Rectal smooth muscle tissue (tissue), 1 donor: Measurements from ENCODE around the gene KLK12.

Experiments
- H3K27ac ChIP-seq: one replicate; pipeline ENCODE4 v1.7.0; 2013; ENCODE audit warnings: low read depth, low read length, inconsistent platforms
- H3K27me3 ChIP-seq: one replicate; pipeline ENCODE4 v1.7.0; 2013; ENCODE audit warnings: low read length; ENCODE audit not compliant: control insufficient read depth, insufficient read depth
- H3K36me3 ChIP-seq: one replicate; pipeline ENCODE4 v1.7.0; 2013; ENCODE audit warnings: low read length; ENCODE audit not compliant: control insufficient read depth, insufficient read depth
- H3K4me1 ChIP-seq: one replicate; pipeline ENCODE4 v1.7.0; 2013; ENCODE audit warnings: low read length; ENCODE audit not compliant: control insufficient read depth, insufficient read depth
- H3K4me3 ChIP-seq: one replicate; pipeline ENCODE4 v1.7.0; 2013; ENCODE audit warnings: low read length
- H3K9ac ChIP-seq: one replicate; pipeline ENCODE4 v1.7.0; 2013; ENCODE audit warnings: low read length

The KLK12 gene

DNA sequence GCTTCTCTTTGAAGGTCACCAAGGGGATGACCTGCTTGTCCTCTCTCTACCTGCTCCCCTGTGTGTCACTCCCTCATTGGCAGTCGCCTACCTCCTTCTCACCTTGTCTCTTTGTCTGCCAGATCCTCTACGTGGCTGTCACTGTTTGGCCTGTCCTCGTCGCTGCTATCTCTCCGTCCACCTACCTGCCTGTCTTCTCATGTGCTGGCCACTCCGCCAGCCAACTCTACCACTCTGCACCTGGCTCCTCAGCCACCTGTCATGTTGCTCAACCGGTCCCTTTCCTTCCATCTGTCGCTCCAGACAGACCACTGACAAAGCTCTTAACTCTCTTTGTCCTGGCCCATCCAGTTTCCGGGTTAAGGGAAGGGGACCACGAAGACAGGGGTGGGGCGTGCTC is at the start of gene KLK12:
TSS of gene KLK12 (minus strand) at position 299 of the 400 bp plus-strand sequence. CDS start 381 bp downstream, outside the sequence.
- peaks cover 3% of the 10 kb centered on the region for H3K27me3 ChIP-seq
- H3K9ac ChIP-seq = no peak within 1 kb of the TSS

DNA sequence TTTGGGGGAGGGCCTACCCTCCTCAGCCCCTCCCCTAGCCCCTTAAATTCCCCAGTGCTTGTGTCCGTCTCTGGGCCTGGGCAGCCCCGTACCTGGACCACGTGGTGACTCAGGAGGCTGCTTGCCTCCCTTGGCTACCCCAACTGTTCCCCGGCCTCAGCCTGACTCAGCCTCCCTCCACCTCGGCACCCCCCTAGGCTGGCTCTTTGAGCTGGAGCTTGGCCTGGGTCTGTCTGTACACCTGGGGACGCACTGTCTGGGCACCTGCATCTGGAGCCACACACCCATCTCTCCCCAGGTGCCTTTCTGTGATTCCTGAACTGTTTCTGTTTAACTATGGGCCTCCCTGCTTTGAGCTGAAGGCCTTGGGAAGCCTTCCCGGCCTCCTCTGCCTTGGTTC is 49.7 kb upstream of the KLK12 start:
- no peak overlapping the region for H3K4me3 ChIP-seq
- H3K27me3 ChIP-seq = peaks cover 3% of the 10 kb centered on the region

More for the DNA sequence above, at the start of gene KLK12:
- Histone ChIP-seq H3K36me3 (no peaks in the 10 kb centered on the region), H3K27ac (no peak within 1 kb of the TSS), H3K4me3 (no peak within 1 kb of the TSS), H3K4me1 (no peaks in the 10 kb centered on the region)

GRCh38 chr19:51083783-51084182 is 49.0 kb upstream of the KLK12 start:
- Histone ChIP-seq H3K4me1 (no peaks in the 10 kb centered on the region), H3K27ac (no peak overlapping the region), H3K36me3 (no peaks in the 10 kb centered on the region), H3K9ac (no peak overlapping the region), H3K4me3 (no peak overlapping the region), H3K27me3 (peaks cover 3% of the 10 kb centered on the region)

More for the DNA sequence above, 49.7 kb upstream of the KLK12 start:
- Histone ChIP-seq H3K4me1 (no peaks in the 10 kb centered on the region), H3K36me3 (no peaks in the 10 kb centered on the region), H3K27ac (no peak overlapping the region), H3K9ac (no peak overlapping the region)

GRCh38 chr19:51083181-51083580 is 48.4 kb upstream of the KLK12 start:
- H3K9ac ChIP-seq = no peak overlapping the region
- peaks cover 3% of the 10 kb centered on the region for H3K27me3 ChIP-seq
- H3K4me1 ChIP-seq = no peaks in the 10 kb centered on the region
- no peaks in the 10 kb centered on the region for H3K36me3 ChIP-seq
- H3K27ac ChIP-seq = no peak overlapping the region
- H3K4me3 ChIP-seq = no peak overlapping the region

DNA sequence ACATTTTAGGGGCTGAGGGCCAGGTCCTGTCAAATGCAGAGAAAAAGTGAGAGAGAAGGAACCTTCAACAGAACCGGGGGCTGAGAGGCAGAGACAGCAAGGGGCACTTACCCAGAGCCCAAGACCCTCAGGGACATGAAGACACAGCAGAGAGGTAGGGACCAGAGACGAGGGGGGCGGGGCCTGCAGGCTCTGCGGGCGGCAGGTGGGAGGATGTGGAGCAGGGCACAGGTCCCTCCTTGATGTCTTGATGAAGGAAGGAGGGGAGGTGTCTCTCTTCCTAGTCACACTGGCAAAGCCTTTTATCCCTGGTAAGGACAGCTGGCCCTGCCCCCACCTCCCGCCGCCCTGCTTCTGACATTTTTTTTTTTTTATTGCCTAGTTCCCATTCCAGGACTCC is 47.8 kb upstream of the KLK12 start, which contains the start of gene KLK14:
TSS of gene KLK14 (minus strand) at position 277 of the 400 bp plus-strand sequence. CDS start at position 4, 273 bp downstream.
- H3K27me3 ChIP-seq = peaks cover 3% of the 10 kb centered on the region
- no peak within 1 kb of the TSS for H3K4me3 ChIP-seq
- no peak within 1 kb of the TSS for H3K9ac ChIP-seq
- H3K4me1 ChIP-seq = no peaks in the 10 kb centered on the region
- no peak within 1 kb of the TSS for H3K27ac ChIP-seq
- H3K36me3 ChIP-seq = no peaks in the 10 kb centered on the region

- no peak overlapping the region for H3K4me3 ChIP-seq
- no peak overlapping the region for H3K27ac ChIP-seq
- H3K27me3 ChIP-seq = peaks cover 3% of the 10 kb centered on the region
- H3K9ac ChIP-seq = no peak overlapping the region
- H3K36me3 ChIP-seq = no peaks in the 10 kb centered on the region
- no peaks in the 10 kb centered on the region for H3K4me1 ChIP-seq
Observed at GRCh38 chr19:51081476-51081875, 46.7 kb upstream of the KLK12 start.

DNA sequence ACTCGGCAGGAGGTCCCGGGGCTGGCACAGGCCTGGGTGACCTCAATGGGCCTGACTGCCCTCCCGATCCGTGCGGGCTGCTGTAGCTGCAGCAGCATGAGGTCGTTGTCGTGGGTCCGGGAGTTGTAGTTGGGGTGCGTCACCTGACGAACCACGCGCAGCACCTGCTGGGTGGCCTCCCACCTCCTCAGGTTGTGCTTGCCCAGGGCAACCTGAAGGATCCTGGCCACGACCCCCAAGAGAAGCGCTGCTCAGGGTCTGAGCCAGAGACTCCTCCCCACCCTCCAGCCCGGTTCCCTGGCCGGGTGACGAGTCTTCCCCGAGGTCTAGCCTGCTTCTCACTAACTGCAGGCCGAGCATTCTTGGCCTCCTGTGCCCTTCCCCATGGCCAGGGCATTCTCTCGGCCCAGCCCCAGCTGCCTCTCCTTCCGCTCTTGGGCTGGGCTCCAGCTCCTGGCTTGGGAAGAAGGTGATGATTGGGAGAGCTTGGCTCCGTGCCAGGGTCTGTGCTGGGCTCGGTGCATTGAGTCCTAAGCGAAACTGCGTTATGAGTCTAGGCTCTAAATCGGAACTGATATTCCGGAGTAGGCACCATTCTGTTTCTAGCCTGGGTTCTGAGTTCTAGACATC is 44.8 kb upstream of the KLK12 start:
- Histone ChIP-seq H3K36me3 (no peaks in the 10 kb centered on the region), H3K4me3 (no peak overlapping the region), H3K4me1 (no peaks in the 10 kb centered on the region), H3K9ac (no peak overlapping the region), H3K27me3 (peaks cover 3% of the 10 kb centered on the region), H3K27ac (no peak overlapping the region)

DNA sequence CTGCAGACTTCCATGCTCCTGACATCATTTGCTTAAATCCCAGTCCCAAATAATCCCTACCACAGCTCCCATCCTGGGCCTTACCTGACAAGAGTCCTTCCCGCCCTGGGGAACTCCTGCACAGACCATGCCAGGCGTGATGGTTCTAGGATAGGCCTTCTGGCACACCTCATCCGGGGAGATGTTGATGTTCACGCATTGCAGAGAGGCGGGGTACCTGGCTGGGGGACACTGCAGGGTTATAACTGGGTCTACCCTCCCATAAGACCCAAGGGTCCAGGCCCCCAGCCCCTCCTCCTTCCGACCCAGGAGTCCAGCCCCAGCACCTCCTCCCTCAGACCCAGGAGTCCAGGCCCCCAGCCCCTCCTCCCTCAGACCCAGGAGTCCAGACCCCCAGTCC is 43.9 kb upstream of the KLK12 start:
- Histone ChIP-seq H3K27me3 (peaks cover 1% of the 10 kb centered on the region), H3K36me3 (no peaks in the 10 kb centered on the region), H3K9ac (no peak overlapping the region), H3K4me1 (no peaks in the 10 kb centered on the region), H3K4me3 (no peak overlapping the region), H3K27ac (no peak overlapping the region)

DNA sequence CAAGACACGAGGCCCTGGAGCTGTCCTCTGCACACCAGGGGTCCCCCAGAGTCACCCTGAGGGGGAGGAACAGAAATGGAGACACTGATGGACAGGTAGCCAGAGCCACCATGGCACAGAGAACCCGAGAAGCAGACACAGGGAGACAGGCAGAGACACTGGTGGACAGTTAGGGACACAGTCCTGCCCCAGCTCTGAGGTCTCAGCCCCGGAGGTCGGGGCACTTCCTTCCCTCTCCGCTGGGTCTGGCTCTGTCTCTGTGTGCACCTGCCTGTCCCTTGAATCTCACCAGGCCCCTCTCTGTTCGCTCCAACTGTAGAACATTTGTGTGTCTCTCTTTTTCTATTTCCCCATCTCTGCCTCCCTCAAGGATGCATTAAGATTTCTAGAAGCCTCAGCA is 43.3 kb upstream of the KLK12 start:
- H3K9ac ChIP-seq = no peak overlapping the region
- no peaks in the 10 kb centered on the region for H3K36me3 ChIP-seq
- no peak overlapping the region for H3K4me3 ChIP-seq
- H3K4me1 ChIP-seq = no peaks in the 10 kb centered on the region
- no peak overlapping the region for H3K27ac ChIP-seq
- H3K27me3 ChIP-seq = no peaks in the 10 kb centered on the region

- Histone ChIP-seq H3K9ac (no peak overlapping the region), H3K36me3 (no peaks in the 10 kb centered on the region), H3K27ac (no peak overlapping the region), H3K4me1 (no peaks in the 10 kb centered on the region), H3K27me3 (no peaks in the 10 kb centered on the region), H3K4me3 (no peak overlapping the region)
Observed at GRCh38 chr19:51076631-51077213, 41.9 kb upstream of the KLK12 start.

- Histone ChIP-seq H3K9ac (no peak overlapping the region), H3K36me3 (no peaks in the 10 kb centered on the region), H3K4me3 (no peak overlapping the region), H3K27ac (no peak overlapping the region), H3K27me3 (no peaks in the 10 kb centered on the region), H3K4me1 (no peaks in the 10 kb centered on the region)
Observed at GRCh38 chr19:51075998-51076397, 41.2 kb upstream of the KLK12 start.

GRCh38 chr19:51071095-51071405 is 36.2 kb upstream of the KLK12 start:
- Histone ChIP-seq H3K36me3 (no peaks in the 10 kb centered on the region), H3K9ac (no peak overlapping the region), H3K4me1 (no peaks in the 10 kb centered on the region), H3K4me3 (no peak overlapping the region), H3K27ac (no peak overlapping the region), H3K27me3 (peaks cover 3% of the 10 kb centered on the region)
